GM12874 (cell line): ENCODE measurements around the gene LAT.

Experiments
- CTCF ChIP-seq: IDR thresholded peaks from 2 replicates; pipeline ENCODE4 v1.5.1; 2011; ENCODE audit warnings: low read depth, mild to moderate bottlenecking, control low read depth, low read length, moderate library complexity; ENCODE audit not compliant: insufficient read depth

LAT gene

GRCh38 chr16:28984619-28985135, at the start of gene LAT:
Gene LAT (plus strand): TSS chr16:28985052. CDS start chr16:28985418, 366 bp downstream.
- TF ChIP-seq CTCF, result no peak

GRCh38 chr16:28935346-28935745, 49.5 kb upstream of the LAT start:
- TF ChIP-seq CTCF, result no peak

- TF ChIP-seq CTCF, result no peak
Measured at GRCh38 chr16:28935924-28936783, 48.7 kb upstream of the LAT start.

- TF ChIP-seq CTCF, result no peak
Measured at GRCh38 chr16:28936784-28937155, 48.1 kb upstream of the LAT start.

- TF ChIP-seq CTCF, result no peak
Measured at GRCh38 chr16:28937222-28937876, 47.5 kb upstream of the LAT start.

- no peak for TF ChIP-seq CTCF
Measured at GRCh38 chr16:28938721-28939120, 46.1 kb upstream of the LAT start.

- TF ChIP-seq CTCF, result no peak
Measured at GRCh38 chr16:28943281-28943680, 41.6 kb upstream of the LAT start.
